Fibroblast of villous mesenchyme (primary cell): ENCODE data around the gene DISP2. TPM values are rescaled to one million over a fixed set of nuclear protein-coding genes. Genes with fewer than 3 reads are reported as not detected.

Experiments used
- DNase-seq: peaks from one replicate; pipeline ENCODE4 v3.0.0-alpha.2; 2010; ENCODE audit warnings: low read depth
- H3K4me3 ChIP-seq: 2 replicates; pipeline ENCODE4 v1.5.1; 2011; ENCODE audit warnings: low read depth, mild to moderate bottlenecking, low read length
- CTCF ChIP-seq: IDR thresholded peaks from 2 replicates; pipeline ENCODE4 v1.5.1; 2012; ENCODE audit warnings: low read depth, mild to moderate bottlenecking, low read length; ENCODE audit not compliant: insufficient read depth
- total RNA-seq: library from RNA; depleted of rRNA; stranded (reverse); fragments of >200 nt; gene quantifications from 2 replicates; pipeline ENCODE4 v1.2.3, GENCODE V29; 2012

DISP2 gene
- total RNA-seq, 1 donor = under 0.01 TPM

DNA sequence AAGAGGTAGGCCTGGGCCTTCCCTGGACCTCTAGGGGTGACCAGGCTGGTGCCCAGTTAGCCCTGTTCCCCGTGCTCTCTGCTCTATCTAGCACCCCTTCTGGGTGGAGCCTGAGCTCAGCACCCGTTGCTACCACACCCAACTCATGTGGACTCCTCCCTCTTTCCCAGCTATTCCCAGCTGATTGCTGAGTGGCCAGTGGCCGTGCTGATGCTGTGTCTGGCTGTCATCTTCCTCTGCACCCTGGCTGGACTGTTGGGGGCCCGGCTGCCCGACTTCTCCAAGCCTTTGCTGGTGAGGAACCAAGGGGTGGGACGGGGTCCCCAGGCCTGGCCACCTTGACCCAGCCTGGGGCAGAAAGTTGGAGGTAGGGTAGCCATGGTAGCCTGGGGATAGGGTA, 6.2 kb downstream of the DISP2 start:
- DNase-seq = no peak
- no peak for TF ChIP-seq CTCF
- H3K4me3 ChIP-seq = no peak overlapping the region

DNA sequence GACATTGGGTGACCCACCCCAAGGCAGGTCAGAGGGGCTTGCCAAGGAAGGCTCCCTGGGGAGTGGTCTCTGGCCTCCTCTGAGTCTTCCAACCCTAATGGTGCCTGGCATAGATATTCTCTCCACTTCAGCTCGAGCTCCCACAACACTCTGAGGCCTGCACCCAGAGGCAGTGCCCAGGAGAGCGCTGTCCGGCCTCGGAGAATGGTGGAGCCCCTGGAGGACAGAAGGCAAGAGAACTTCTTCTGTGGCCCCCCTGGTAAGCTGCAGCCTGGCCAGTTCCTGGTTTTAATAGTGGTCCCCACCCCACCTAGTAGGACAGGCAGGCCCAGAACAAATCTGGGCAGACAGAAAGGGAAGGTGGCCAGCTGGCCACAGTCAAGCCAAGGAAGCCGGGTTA, 7.0 kb downstream of the DISP2 start:
- no peak for TF ChIP-seq CTCF
- no peak for DNase-seq
- no peak overlapping the region for H3K4me3 ChIP-seq

- DNase-seq = no peak
- no peak overlapping the region for H3K4me3 ChIP-seq
- TF ChIP-seq CTCF = no peak
Measured at GRCh38 chr15:40365624-40366456, 7.8 kb downstream of the DISP2 start.

DNA sequence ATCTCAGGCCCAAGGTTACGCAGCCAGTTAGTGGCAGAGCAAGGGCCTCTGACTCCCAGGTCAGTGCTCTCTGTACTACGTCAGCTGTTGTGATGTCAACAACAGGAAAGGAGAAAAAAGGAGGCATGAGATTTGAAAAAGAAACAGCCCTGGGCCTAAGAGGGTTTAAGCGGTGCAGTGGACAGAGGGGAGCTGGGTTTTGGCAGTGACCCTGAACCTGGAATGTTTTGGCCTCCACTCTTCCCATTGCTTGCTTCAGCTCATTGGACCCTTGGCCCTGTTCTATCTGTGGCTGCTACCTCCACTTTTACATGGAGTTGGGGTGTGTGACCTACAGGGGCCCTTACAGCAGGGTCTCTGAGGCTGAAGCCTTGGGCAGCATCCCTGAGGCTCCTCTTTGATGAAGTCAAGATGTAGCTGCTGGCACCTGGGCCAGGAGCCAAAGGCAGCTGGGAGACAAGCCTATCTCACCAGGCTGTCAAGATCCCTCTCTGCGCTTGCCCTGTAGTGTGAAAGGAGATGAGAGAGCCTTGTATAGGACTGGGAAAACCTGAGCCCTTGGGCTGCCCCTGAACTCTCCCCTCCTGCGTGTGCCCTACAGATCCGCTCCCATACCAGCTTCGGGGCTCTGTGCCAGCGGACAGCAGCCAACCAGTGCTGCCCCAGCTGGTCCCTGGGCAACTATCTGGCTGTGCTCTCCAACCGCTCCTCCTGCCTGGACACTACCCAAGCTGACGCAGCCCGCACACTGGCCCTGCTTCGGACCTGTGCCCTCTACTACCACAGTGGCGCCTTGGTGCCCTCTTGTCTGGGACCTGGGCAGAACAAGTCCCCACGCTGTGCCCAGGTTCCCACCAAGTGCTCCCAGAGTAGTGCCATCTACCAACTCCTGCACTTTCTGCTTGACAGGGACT, 8.7 kb downstream of the DISP2 start:
- no peak for TF ChIP-seq CTCF
- no peak for DNase-seq
- no peak overlapping the region for H3K4me3 ChIP-seq

- no peak for DNase-seq
- TF ChIP-seq CTCF = no peak
- H3K4me3 ChIP-seq = no peak overlapping the region
Measured at GRCh38 chr15:40367371-40367685, 9.3 kb downstream of the DISP2 start.

GRCh38 chr15:40367686-40368611, 9.9 kb downstream of the DISP2 start:
- peak overlapping the region; percentile 35 for H3K4me3 ChIP-seq
- peak; percentile 74 for TF ChIP-seq CTCF
- DNase-seq = peak; percentile 92
